ENCODE data around the gene TMEM269.

- TF ChIP-seq CTCF (IDR thresholded peaks at IDR 0.05), result no peak
- TF ChIP-seq POLR2A (IDR thresholded peaks at IDR 0.05), result no peak
Measured at GRCh38 chr1:42774928-42775526, 9.8 kb upstream of the TMEM269 start.

Measured in Peyer's patch (tissue), 4 donors.